ENCODE measurements around the gene KRTAP10-9.

GRCh38 chr21:44637018-44637850 is 10.3 kb downstream of the KRTAP10-9 start, which contains the start of gene KRTAP10-10:
- TF ChIP-seq POLR2AphosphoS5 (IDR thresholded peaks at IDR 0.05) (no peak), POLR2A (IDR thresholded peaks at IDR 0.05) (no peak)
- TF ChIP-seq, protein P1, sequence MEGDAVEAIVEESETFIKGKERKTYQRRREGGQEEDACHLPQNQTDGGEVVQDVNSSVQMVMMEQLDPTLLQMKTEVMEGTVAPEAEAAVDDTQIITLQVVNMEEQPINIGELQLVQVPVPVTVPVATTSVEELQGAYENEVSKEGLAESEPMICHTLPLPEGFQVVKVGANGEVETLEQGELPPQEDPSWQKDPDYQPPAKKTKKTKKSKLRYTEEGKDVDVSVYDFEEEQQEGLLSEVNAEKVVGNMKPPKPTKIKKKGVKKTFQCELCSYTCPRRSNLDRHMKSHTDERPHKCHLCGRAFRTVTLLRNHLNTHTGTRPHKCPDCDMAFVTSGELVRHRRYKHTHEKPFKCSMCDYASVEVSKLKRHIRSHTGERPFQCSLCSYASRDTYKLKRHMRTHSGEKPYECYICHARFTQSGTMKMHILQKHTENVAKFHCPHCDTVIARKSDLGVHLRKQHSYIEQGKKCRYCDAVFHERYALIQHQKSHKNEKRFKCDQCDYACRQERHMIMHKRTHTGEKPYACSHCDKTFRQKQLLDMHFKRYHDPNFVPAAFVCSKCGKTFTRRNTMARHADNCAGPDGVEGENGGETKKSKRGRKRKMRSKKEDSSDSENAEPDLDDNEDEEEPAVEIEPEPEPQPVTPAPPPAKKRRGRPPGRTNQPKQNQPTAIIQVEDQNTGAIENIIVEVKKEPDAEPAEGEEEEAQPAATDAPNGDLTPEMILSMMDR (IDR thresholded peaks at IDR 0.05 in 8 of 11, conservative IDR thresholded peaks at IDR 0.05 in 3 of 11), result no peak
